ENCODE results near the gene TUBA4A. TPM values are rescaled to one million over a fixed set of nuclear protein-coding genes. Genes with fewer than 3 reads are reported as not detected.
A peak's percentile ranks its signal among the peaks of the same experiment; 100 is the strongest.

The TUBA4A gene
- total RNA-seq, 2 experiments from 2014 or later, result 96.0 to 186 TPM

DNA sequence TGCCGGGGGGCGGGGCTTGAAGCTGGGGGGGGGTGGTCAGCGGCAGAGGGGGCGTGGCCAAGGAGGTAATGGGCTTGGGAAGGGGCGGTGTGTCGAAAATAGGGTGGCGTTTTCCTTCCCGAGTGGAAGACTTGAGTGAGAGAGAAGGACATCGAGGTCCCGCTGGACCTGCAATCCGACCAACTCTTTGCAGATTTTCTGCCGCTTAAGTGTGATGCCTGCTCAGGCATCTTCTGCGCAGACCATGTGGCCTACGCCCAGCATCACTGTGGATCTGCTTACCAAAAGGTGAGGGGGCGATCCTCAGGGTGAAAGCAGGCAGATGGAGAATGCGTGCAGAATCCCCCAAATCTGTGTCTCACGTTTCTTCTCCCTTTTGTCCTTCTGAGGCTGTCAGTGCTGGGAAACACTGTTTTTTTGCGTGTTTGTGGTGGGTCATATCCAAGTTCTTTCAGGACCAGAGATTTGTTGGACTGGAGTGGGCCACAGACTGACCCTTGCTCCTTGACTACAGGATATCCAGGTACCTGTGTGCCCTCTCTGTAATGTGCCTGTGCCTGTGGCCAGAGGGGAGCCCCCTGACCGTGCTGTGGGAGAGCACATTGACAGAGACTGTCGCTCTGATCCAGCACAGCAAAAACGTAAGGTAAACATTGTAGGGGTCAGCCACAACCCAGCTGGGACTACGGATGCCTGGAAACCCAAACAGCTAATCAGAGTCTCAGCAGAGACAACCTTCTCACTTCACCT, 46.4 kb downstream of the TUBA4A start:
- ChIA-PET POLR2A (interaction anchor here (0.7 to 2.0 kb wide), 11 partner anchors 20 to 72 kb away, joined by 3 to 23 read pairs (median 4); partner anchors contain the start of genes CNPPD1, DNAJB2, GLB1L and STK16), CTCF (ENCODE audit: unreplicated experiment) (interaction anchor here (0.6 kb wide), 1 partner anchor 10 kb away, joined by 7 read pairs; no protein-coding TSS in a partner anchor)
- H3K36me3 ChIP-seq (ENCODE audit: insufficient read depth, low read length), result peaks cover 42% of the 10 kb centered on the region
- H2AFZ ChIP-seq (ENCODE audit: low read length), result no peak overlapping the region
- peaks cover 17% of the 10 kb centered on the region for H3K4me1 ChIP-seq (ENCODE audit: insufficient read depth, low read length, poor library complexity, severe bottlenecking)
- peak overlapping the region; percentile 69 for H3K4me3 ChIP-seq (ENCODE audit: low read depth, low read length, poor library complexity, severe bottlenecking)
- no peak for DNase-seq (ENCODE audit: low spot score)
- BruUV-seq (replicated peaks), result no TSS peak
- H3K9me2 ChIP-seq (ENCODE audit: insufficient read depth, low read length), result no peaks in the 10 kb centered on the region
- peaks cover 8% of the 10 kb centered on the region; the same call in 1 of the 2 replicates for H3K9me3 ChIP-seq (ENCODE audit: low read length)
- intact Hi-C loops (cut with micrococcal nuclease; ENCODE audit: unreplicated experiment), result loop anchor here (1.0 kb wide), 1 partner anchor 38 kb away; the partner anchor contains the start of genes GLB1L and STK16
- H3K27ac ChIP-seq (ENCODE audit: low read depth, low read length, poor library complexity, severe bottlenecking), result peak overlapping the region; percentile 76
- H3K79me2 ChIP-seq (ENCODE audit: insufficient read depth, low read depth, low read length), result peaks cover 4% of the 10 kb centered on the region; the same call in 1 of the 2 replicates
- TF ChIP-seq, protein P1, sequence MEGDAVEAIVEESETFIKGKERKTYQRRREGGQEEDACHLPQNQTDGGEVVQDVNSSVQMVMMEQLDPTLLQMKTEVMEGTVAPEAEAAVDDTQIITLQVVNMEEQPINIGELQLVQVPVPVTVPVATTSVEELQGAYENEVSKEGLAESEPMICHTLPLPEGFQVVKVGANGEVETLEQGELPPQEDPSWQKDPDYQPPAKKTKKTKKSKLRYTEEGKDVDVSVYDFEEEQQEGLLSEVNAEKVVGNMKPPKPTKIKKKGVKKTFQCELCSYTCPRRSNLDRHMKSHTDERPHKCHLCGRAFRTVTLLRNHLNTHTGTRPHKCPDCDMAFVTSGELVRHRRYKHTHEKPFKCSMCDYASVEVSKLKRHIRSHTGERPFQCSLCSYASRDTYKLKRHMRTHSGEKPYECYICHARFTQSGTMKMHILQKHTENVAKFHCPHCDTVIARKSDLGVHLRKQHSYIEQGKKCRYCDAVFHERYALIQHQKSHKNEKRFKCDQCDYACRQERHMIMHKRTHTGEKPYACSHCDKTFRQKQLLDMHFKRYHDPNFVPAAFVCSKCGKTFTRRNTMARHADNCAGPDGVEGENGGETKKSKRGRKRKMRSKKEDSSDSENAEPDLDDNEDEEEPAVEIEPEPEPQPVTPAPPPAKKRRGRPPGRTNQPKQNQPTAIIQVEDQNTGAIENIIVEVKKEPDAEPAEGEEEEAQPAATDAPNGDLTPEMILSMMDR (conservative IDR thresholded peaks at IDR 0.05; ENCODE audit: low read length), result no peak
- no peak for TF ChIP-seq EZH2phosphoT487 (IDR thresholded peaks at IDR 0.05; ENCODE audit: borderline replicate concordance, low read depth, low read length)
- no peaks in the 10 kb centered on the region for H4K20me1 ChIP-seq (ENCODE audit: insufficient read depth, low read length)
- H3K4me2 ChIP-seq (ENCODE audit: low read length), result peak overlapping the region; percentile 93

DNA sequence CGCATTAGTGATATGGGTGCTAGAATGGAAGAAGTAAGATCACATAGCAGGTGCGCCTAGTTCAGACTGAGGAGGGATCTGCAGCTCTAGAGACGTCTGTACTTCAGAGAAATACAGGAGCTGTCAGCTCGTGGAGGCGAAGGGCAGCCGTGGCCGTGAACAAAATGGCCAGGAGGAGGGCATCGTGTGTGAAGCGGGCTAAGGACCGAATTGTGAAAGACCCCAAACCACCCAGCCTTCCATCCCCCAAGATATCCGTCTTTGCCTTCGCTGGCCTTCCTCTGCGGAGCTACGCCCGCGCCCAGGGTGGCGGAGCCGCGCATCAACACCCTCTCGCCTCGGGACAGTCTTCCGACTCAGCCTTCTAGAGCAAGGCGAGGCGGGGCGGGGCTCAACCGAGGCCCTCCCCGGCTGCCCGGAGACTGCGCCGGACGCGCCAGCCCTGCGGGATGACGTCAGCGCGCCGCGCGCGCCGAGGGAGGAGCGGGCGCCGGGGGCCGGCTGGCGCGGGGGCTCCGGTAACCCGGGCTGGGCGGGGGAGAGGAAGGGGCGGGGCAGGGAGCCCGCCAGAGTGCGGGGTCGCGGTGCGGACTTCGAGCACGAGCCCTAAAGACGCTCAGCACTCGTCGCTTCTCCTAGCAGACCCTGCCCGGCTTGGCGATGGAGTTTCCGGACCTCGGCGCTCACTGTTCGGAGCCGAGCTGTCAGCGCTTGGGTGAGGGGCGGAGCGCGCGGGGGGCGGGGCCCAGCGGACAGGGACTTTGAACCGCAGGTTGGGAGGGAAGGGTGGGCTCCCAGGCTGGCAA, 47.2 kb downstream of the TUBA4A start, which contains the start of gene ZFAND2B:
TSS of gene ZFAND2B (plus strand) at position 455 of the 806 bp plus-strand sequence. CDS start at position 661, 206 bp downstream.
- Histone ChIP-seq H3K36me3 (ENCODE audit: insufficient read depth, low read length) (peaks cover 38% of the 10 kb centered on the region), H3K4me2 (ENCODE audit: low read length) (peak within 1 kb of the TSS; percentile 93), H3K4me1 (ENCODE audit: insufficient read depth, low read length, poor library complexity, severe bottlenecking) (peaks cover 17% of the 10 kb centered on the region), H3K79me2 (ENCODE audit: insufficient read depth, low read depth, low read length) (peaks cover 4% of the 10 kb centered on the region; the same call in 1 of the 2 replicates), H3K9me2 (ENCODE audit: insufficient read depth, low read length) (no peaks in the 10 kb centered on the region), H3K27ac (ENCODE audit: low read depth, low read length, poor library complexity, severe bottlenecking) (peak within 1 kb of the TSS; percentile 76), H2AFZ (ENCODE audit: low read length) (peak within 1 kb of the TSS; percentile 85), H3K4me3 (ENCODE audit: low read depth, low read length, poor library complexity, severe bottlenecking) (peak within 1 kb of the TSS; percentile 69), H3K9me3 (ENCODE audit: low read length) (peaks cover 8% of the 10 kb centered on the region; the same call in 1 of the 2 replicates), H4K20me1 (ENCODE audit: insufficient read depth, low read length) (no peaks in the 10 kb centered on the region)
- BruUV-seq (replicated peaks), result TSS peak; percentile 86
- ChIA-PET POLR2A (interaction anchor here (0.6 to 2.0 kb wide), 20 partner anchors 10 to 86 kb away, joined by 3 to 23 read pairs (median 4); partner anchors contain the start of genes CNPPD1, DNAJB2, GLB1L and STK16), CTCF (ENCODE audit: unreplicated experiment) (interaction anchor here (0.5 to 1.4 kb wide), 3 partner anchors 9 to 89 kb away, joined by 4 to 7 read pairs (median 5); no protein-coding TSS in a partner anchor)
- no peak for TF ChIP-seq EZH2phosphoT487 (IDR thresholded peaks at IDR 0.05; ENCODE audit: borderline replicate concordance, low read depth, low read length)
- TF ChIP-seq, protein P1 (conservative IDR thresholded peaks at IDR 0.05; ENCODE audit: low read length), result no peak
- peak; percentile 97 for DNase-seq (ENCODE audit: low spot score)
- intact Hi-C loops (cut with micrococcal nuclease; ENCODE audit: unreplicated experiment), result loop anchor here (1.0 kb wide), 6 partner anchors 23 to 71 kb away; partner anchors contain the start of genes ANKZF1, ATG9A, GLB1L and NHEJ1

Measured in OCI-LY7 (cell line).